ENCODE data around the gene CEP135. TPM values are rescaled to one million over a fixed set of nuclear protein-coding genes. Genes with fewer than 3 reads are reported as not detected.
A peak's percentile ranks its signal among the peaks of the same experiment; 100 is the strongest.

Gene CEP135
- polyA plus RNA-seq, 1 of the 3 experiments (the other 2 are of a cell fraction) = 1.6 TPM

DNA sequence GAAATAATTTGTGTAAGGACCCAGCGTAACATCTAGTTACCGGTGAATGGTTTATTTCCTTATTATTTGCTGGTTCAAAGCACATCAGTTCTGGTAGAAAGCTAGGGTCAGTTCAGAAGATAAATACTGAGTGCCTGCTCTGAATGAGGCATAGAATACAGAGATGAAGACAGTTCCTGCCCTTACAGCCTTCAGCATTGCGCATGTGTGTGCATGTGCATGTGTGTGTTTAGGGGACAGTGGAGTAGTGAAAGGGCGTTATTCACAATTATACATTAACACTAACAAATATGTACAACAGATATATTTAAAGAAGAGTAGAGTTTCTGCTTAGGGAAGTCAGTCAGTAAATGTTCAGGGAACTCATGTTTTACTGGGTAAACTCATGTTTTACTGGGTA, 29.1 kb downstream of the CEP135 start (continued):
- TF ChIP-seq, protein P1, sequence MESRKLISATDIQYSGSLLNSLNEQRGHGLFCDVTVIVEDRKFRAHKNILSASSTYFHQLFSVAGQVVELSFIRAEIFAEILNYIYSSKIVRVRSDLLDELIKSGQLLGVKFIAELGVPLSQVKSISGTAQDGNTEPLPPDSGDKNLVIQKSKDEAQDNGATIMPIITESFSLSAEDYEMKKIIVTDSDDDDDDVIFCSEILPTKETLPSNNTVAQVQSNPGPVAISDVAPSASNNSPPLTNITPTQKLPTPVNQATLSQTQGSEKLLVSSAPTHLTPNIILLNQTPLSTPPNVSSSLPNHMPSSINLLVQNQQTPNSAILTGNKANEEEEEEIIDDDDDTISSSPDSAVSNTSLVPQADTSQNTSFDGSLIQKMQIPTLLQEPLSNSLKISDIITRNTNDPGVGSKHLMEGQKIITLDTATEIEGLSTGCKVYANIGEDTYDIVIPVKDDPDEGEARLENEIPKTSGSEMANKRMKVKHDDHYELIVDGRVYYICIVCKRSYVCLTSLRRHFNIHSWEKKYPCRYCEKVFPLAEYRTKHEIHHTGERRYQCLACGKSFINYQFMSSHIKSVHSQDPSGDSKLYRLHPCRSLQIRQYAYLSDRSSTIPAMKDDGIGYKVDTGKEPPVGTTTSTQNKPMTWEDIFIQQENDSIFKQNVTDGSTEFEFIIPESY (IDR thresholded peaks at IDR 0.05; ENCODE audit: borderline replicate concordance, low read depth) = no peak
- no peak for TF ChIP-seq MXI1 (IDR thresholded peaks at IDR 0.05; ENCODE audit: low read depth, low read length)

DNA sequence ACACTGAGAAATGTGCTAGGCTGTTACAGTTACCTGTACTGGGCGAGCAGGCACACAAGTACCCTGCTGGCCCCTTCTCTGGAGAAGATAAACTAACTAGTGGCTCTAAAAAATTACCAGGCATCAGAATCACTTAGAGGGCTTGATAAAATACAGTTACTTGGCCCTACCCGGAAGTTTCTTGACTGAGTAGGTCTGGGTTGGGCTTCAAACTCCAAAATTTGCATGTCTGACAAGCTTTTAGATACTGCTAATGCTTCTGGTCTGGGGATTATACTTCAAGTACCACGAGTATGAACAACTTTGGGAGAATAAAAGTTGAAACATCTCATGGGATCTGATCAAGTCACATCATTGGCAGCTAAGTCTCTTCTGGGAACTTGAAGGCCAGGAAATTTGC, 30.8 kb downstream of the CEP135 start:
- Histone ChIP-seq H3K4me3 (ENCODE audit: low read depth in 2 of 2, low read length in 1 of 2) (no peak overlapping the region), H3K27me3 (ENCODE audit: insufficient read depth) (no peaks in the 10 kb centered on the region), H3K4me2 (no peak overlapping the region), H3K9me2 (no peaks in the 10 kb centered on the region), H2AFZ (ENCODE audit: low read depth) (no peak overlapping the region), H3K9ac (no peak overlapping the region), H3F3A (replicated peaks; ENCODE audit: insufficient read depth) (peaks cover 1% of the 10 kb centered on the region), H3K9me3 (no peaks in the 10 kb centered on the region), H3K79me2 (ENCODE audit: insufficient read depth) (no peaks in the 10 kb centered on the region), H3K27ac (ENCODE audit: low read depth in 2 of 2, low read length in 1 of 2) (peak overlapping the region in 1 of 2 experiments; percentile 53; a peak in 1 of 4 replicates), H3K36me3 (replicated peaks in 1 of 2; ENCODE audit: control insufficient read depth in 1 of 2, insufficient read depth in 2 of 2, low read length in 1 of 2) (peaks cover 54 to 55% of the 10 kb centered on the region in 2 experiments), H4K20me1 (ENCODE audit: insufficient read depth) (no peaks in the 10 kb centered on the region), H3K4me1 (ENCODE audit: control insufficient read depth in 1 of 2, insufficient read depth in 2 of 2, low read depth in 1 of 2, low read length in 1 of 2) (peaks cover 0 to 5% of the 10 kb centered on the region in 2 experiments; a peak in 2 of 4 replicates)
- ChIA-PET CTCF (interaction anchor here (0.6 kb wide), 1 partner anchor 175 kb away, joined by 3 read pairs; no protein-coding TSS in a partner anchor), POLR2A (no interaction called here)
- 65% methylated on average over 3 of the region's 3 CpGs for WGBS (ENCODE audit: low lambda C conversion rate)
- TF ChIP-seq, protein P2, sequence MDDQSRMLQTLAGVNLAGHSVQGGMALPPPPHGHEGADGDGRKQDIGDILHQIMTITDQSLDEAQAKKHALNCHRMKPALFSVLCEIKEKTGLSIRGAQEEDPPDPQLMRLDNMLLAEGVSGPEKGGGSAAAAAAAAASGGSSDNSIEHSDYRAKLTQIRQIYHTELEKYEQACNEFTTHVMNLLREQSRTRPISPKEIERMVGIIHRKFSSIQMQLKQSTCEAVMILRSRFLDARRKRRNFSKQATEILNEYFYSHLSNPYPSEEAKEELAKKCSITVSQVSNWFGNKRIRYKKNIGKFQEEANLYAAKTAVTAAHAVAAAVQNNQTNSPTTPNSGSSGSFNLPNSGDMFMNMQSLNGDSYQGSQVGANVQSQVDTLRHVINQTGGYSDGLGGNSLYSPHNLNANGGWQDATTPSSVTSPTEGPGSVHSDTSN (IDR thresholded peaks at IDR 0.05) = no peak
- TF ChIP-seq SMC3 (IDR thresholded peaks at IDR 0.05; ENCODE audit: low read depth, low read length) = no peak
- TF ChIP-seq, protein P3, sequence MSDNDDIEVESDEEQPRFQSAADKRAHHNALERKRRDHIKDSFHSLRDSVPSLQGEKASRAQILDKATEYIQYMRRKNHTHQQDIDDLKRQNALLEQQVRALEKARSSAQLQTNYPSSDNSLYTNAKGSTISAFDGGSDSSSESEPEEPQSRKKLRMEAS (IDR thresholded peaks at IDR 0.05; ENCODE audit: low read depth) = no peak
- no peak for DNase-seq

DNA sequence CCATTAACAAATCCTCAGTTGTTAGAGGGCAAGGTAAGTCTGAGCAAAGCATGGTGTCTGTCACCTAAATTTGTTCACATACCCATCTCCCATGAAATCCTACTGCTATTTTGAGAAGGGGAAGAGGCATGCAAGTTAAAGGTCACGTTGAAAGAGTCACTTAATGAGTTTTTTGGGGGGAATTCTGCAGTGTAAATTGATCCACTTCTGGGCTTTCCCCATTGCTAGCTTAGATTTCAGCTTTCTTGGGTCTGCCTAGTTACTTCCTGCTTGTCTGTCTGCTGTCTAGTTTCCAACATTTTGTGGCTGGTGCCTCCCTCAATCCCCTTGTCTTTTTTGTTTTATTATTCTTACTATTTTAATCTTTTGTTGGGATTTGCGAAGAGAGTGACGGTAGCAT, 32.0 kb downstream of the CEP135 start:
- no peaks in the 10 kb centered on the region for H3K79me2 ChIP-seq (ENCODE audit: insufficient read depth)
- H3K4me2 ChIP-seq = no peak overlapping the region
- 89% methylated on average over 3 of the region's 3 CpGs for WGBS (ENCODE audit: low lambda C conversion rate)
- DNase-seq = no peak
- H3F3A ChIP-seq (replicated peaks; ENCODE audit: insufficient read depth) = no peaks in the 10 kb centered on the region
- H3K36me3 ChIP-seq (replicated peaks in 1 of 2; ENCODE audit: control insufficient read depth in 1 of 2, insufficient read depth in 2 of 2, low read length in 1 of 2) = peaks cover 48 to 57% of the 10 kb centered on the region in 2 experiments
- TF ChIP-seq ELF1 (IDR thresholded peaks at IDR 0.05) = no peak
- TF ChIP-seq, protein P2 (IDR thresholded peaks at IDR 0.05) = no peak
- TF ChIP-seq, protein P4, sequence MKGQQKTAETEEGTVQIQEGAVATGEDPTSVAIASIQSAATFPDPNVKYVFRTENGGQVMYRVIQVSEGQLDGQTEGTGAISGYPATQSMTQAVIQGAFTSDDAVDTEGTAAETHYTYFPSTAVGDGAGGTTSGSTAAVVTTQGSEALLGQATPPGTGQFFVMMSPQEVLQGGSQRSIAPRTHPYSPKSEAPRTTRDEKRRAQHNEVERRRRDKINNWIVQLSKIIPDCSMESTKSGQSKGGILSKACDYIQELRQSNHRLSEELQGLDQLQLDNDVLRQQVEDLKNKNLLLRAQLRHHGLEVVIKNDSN (IDR thresholded peaks at IDR 0.05; ENCODE audit: borderline replicate concordance, low read depth) = no peak
- H2AFZ ChIP-seq (ENCODE audit: low read depth) = no peak overlapping the region
- no peaks in the 10 kb centered on the region for H4K20me1 ChIP-seq (ENCODE audit: insufficient read depth)
- peaks cover 0 to 5% of the 10 kb centered on the region in 2 experiments; a peak in 2 of 4 replicates for H3K4me1 ChIP-seq (ENCODE audit: control insufficient read depth in 1 of 2, insufficient read depth in 2 of 2, low read depth in 1 of 2, low read length in 1 of 2)
- H3K9me2 ChIP-seq = no peaks in the 10 kb centered on the region
- H3K9ac ChIP-seq = no peak overlapping the region
- no peak overlapping the region; a peak in 1 of 4 replicates for H3K27ac ChIP-seq (ENCODE audit: low read depth in 2 of 2, low read length in 1 of 2)
- ChIA-PET POLR2A (no interaction called here), CTCF (interaction anchor here (1.7 kb wide), 1 partner anchor 32 kb away, joined by 7 read pairs; the partner anchor contains the start of gene CEP135)
- no peaks in the 10 kb centered on the region for H3K9me3 ChIP-seq
- no peaks in the 10 kb centered on the region for H3K27me3 ChIP-seq (ENCODE audit: insufficient read depth)
- H3K4me3 ChIP-seq (ENCODE audit: low read depth in 2 of 2, low read length in 1 of 2) = no peak overlapping the region

All from SK-N-SH (cell line).